CD4-positive, alpha-beta T cell treated with Interleukin-21 for 1 hour (primary cell): ENCODE measurements around the gene EFCAB5.
"Not testable (repeated sequence)": the region's sequence is repeated elsewhere in the genome, so short reads cannot be mapped to it uniquely, and the experiment has no call there.

Experiments used
- DNase-seq: peaks from one replicate; pipeline ENCODE4 v3.0.0-alpha.2; 2020

EFCAB5 gene

DNA sequence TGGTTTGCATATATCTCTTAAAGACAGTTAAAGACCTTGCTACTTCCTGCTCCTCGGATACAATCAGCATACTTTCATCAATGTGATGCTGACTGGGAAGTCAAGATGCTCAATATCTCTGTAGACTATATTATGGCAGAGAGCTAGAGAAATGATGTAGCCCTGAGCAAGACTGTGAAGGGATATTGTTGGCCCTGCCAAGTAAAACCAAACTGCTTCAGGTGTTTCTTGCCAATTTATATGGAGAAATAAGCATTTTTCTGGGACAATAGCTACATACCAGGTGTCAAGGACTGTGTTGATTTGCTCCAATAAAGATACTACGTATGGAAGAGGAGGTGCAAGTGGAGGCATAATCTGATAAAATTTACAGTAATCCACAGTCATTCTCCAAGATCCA is 4.7 kb upstream of the EFCAB5 start:
- DNase-seq, result no peak

DNA sequence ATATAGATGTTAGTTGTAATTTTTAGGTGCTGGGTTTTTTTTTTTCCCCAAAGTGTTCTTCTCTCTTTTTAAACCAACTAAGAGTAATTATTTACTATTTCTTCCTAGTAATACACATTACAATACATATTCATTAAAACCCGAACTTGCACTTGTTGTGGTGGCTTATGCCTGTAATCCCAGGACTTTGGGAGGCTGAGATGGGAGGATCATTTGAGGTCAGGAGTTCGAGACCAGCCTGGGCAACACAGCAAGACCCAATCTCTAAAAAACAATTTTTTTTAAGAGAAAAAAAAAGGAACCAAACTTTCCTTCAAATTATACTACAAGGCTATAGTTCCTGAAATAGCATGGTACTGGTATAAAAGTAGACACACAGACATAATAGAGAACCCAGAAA is 3.8 kb downstream of the EFCAB5 start:
- DNase-seq, result no peak

GRCh38 chr17:29948448-29949215 is 7.2 kb downstream of the EFCAB5 start:
- no peak for DNase-seq

DNA sequence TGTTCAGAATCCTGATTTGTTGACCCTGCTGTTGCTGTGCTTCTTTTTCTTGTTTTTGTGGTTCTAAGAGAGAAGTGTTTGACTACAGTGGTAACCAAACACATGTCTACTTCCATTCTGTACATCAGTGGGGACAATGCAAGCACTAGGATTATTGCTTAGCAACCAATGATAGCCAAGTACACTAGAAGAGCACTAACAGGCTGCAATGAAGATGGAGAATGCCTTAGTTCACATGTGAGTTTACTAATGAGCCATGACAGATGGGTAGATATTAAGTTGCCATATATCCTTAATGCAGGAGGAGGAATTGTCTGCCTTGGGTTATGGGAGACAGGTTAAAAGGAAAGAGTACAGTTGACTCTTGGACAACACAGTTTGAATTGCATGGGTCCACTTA is 8.3 kb downstream of the EFCAB5 start:
- no peak for DNase-seq

GRCh38 chr17:29954405-29954804 is 13.0 kb downstream of the EFCAB5 start:
- no peak for DNase-seq

- DNase-seq, result no peak
Observed at GRCh38 chr17:29956225-29956624, 14.8 kb downstream of the EFCAB5 start.

DNA sequence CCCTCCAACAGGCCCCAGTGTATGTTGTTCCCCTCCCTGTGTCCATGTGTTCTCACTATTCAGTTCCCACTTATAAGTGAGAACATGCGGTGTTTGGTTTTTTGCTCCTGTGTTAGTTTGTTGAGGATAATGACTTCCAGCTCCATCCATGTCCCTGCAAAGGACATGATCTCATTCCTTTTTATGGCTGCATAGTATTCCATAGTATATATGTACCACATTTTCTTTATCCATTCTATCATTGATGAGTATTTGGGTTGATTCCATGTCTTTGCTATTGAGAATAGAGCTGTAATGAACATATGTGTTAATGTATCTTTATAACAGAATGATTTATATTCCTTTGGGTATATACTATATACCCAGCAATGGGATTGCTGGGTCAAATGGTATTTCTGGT is 16.1 kb downstream of the EFCAB5 start:
- DNase-seq, result not testable (repeated sequence)

- no peak for DNase-seq
Observed at GRCh38 chr17:29958947-29959657, 17.7 kb downstream of the EFCAB5 start.

DNA sequence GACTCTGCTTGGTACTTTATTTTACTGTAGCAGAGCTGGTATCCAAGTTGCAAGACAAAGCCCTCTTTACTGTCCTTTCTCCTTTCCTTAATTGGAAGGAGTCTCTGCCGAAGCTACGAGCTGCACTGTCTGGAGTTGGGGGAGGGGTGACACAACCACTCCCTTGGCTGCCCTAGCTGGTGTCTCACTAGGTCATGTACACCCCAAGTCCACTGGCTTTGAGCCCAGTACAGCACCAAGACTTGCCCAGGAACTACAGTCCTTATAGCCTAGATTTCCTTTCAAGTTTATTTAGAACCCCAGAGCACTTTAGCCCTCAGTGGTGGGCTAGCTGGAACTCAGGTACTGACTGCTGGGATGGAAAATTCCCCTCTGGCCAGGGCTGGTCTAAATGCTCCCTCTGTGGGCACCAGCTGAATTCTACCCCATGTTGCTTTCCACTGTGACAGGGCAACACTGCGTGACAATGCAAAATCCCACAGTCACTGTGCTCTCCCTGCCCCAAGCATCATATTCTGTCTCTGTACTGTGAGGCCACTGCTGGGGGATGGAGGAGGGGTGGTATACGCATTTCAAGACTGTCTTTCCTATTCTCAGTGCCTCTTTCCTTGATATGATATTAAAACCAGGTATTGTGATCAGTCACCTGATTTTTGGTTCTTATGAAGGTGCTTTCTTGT is 18.4 kb downstream of the EFCAB5 start:
- DNase-seq, result no peak

DNA sequence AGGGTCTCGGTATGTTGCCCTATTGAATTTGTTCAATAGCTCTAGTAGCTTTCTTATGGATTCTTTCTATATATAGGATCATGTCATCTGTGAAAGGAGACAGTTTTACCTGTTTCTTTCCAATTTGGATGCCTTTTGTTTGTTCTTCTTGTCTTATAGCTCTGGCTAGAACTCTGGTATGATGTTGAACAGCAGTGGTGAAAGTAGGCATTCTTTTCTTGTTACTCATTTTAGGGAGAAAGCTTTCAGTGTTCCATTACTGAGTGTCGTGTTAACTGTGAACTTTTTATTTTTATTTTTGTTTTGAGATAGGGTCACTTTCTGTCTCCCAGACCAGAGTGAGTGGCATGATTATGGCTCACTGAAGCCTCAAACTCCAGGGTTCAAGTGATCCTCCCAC is 21.2 kb downstream of the EFCAB5 start:
- DNase-seq, result no peak

GRCh38 chr17:29968271-29968670 is 26.8 kb downstream of the EFCAB5 start:
- no peak for DNase-seq

GRCh38 chr17:29972277-29972676 is 30.8 kb downstream of the EFCAB5 start:
- DNase-seq, result no peak

- no peak for DNase-seq
Observed at GRCh38 chr17:29973005-29973404, 31.6 kb downstream of the EFCAB5 start.

GRCh38 chr17:29977836-29978235 is 36.4 kb downstream of the EFCAB5 start:
- no peak for DNase-seq

GRCh38 chr17:29980261-29980660 is 38.8 kb downstream of the EFCAB5 start:
- no peak for DNase-seq

DNA sequence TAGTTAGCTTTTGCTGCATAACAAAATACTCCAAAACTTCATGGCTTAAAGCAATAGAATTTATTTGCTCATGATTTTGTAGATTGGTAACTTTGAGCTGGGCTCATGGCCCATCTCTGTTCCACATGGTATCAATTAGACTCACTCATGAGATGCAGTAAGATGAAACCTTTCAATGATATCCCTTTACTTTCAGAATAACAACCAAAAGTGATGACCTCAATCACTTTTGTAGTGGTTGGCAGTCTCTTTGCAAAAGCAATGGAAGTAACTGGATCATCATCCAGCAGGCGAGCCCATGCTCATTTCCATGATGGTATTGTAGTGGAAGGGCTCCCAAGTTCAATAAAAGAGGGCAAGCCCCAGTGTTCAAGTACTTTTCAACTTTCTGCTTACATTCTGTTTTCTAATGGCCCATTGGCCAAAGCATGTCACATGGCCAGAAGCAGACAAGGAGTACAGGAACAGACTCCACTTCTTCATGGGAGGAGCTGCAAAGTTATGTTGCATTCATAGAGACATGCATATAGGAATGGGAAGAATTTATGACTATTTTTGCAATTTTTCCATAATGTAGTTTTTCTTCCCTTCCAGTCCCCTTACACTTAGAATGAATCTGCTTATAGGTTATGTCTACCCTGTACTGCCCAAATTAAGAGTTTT is 41.7 kb downstream of the EFCAB5 start:
- DNase-seq, result no peak

GRCh38 chr17:29996458-29996857 is 55.0 kb downstream of the EFCAB5 start:
- no peak for DNase-seq

- DNase-seq, result no peak
Observed at GRCh38 chr17:30000001-30000754, 58.7 kb downstream of the EFCAB5 start.

DNA sequence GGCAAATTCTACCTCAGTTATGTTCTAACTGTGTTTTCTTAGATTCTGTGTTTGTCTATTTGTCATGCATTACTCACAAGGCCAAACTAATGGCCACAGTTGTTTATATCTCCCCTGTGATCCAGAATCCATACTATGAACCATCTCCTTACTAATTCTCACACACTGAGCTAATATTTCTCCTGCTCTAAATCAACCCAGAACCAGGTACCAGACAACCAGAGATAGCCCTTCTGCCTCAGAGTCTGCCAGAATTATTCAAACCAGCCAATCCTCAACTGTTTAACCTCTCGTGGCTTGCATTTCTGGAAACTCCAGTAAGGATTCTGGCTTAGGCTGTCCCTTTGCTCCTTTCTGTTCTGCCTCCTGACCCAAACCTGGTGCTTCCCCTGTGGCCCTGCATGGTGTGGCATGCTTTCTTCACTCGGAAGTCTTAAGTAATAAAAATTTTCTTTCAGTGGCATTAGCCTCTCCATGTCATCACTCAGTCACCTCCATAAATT is 59.4 kb downstream of the EFCAB5 start:
- no peak for DNase-seq

DNA sequence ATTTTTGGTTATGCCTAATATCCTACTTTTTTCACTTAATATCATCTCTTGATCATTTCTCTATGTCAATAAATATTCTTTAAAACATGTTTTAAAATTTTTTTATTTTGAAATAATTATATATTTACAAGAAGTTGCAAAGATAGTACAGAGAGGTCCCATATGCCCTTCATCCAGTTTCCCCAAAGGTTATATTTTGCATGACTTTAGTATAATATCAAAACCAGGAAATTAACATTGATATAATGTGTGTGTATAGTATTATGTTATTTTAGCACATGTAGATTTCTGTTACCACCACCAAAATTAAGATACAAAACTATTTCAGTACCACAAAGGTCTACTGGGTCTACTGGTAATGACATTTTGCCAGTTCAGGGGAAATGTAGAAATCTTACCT is 60.7 kb downstream of the EFCAB5 start:
- no peak for DNase-seq

- no peak for DNase-seq
Observed at GRCh38 chr17:30005709-30006320, 64.4 kb downstream of the EFCAB5 start.

GRCh38 chr17:30011934-30012333 is 70.5 kb downstream of the EFCAB5 start:
- not testable (repeated sequence) for DNase-seq
